C1 segment of cervical spinal cord (tissue), 14 donors: Measurements from ENCODE around the gene UBAP2.
A peak's percentile ranks its signal among the peaks of the same experiment; 100 is the strongest.
"Not testable (repeated sequence)": the region's sequence is repeated elsewhere in the genome, so short reads cannot be mapped to it uniquely, and the experiment has no call there.

Experiments
- DNase-seq, 14 donors: peaks; one replicate each; lab custom pipeline; 2025; lab: John Stamatoyannopoulos, UW

The UBAP2 gene

DNA sequence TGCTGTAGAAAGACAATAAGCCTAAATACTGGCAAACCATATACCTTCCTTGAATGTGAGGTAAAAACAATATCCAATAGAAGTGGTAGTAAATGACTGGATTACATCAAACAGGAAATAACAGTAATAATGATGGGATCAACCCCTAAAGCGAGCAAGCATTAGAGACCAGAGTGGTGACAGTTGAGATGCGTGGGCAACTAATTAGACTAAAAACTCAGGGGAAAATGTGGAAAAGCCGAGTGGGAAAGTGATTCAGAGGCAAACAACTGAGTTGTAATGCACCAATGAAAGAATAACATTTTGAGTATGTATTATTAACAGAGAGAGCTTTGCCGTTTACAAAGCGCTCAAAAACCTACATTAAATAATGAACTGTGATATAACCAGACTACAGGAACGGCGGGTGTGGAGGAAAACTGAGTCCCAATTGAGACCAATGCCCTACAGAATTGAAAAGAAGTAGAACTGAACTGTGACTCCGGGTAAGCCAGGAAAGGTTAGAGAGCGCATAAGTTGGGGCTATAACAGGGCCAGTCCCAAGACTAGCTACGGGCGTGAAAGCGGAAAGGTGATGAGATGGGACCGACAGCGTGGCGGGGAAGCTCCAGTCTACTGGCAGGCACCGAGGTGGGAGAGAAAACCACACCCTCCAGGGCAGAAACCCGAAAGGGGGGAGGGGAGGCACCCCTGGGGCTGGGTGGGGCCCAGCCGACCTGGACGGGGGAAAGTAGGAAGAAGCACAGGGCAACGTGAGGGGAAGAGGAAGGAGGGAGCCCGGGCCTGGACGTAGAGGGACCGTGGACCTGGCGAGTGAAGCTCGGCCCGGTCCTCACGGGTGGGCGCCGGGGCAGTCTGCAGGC is 592 bp downstream of the UBAP2 start:
- DNase-seq = peak in 6 of 14 donors; percentile 33 to 74 (median 60)

DNA sequence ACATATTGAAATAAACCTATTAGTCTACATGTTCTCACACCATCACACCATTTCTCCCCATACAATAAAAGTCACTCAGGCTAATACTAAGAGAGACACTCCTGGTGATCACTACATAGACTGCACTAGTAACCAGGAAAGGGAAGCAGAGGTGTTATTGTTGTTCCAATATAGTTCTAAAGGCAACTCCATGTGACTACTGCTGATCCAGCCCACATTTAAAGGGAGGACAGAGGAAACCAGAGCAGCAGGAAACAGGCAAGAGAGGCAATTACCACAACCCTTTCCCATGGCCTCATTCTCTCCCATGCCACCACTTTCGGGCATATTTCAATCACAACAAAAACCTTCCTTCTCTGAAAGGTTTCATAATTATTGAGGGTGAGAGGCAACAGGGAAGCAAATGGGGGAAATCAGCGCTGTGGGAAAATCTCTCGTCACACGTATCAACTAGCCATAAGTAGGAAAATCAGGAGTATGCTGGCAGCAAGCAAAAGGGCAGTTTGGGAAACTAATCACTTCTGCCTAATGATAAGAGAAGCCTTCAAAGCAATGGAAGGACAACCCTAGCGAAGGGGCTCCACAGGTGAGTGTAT is 1.8 kb downstream of the UBAP2 start:
- DNase-seq = no peak

DNA sequence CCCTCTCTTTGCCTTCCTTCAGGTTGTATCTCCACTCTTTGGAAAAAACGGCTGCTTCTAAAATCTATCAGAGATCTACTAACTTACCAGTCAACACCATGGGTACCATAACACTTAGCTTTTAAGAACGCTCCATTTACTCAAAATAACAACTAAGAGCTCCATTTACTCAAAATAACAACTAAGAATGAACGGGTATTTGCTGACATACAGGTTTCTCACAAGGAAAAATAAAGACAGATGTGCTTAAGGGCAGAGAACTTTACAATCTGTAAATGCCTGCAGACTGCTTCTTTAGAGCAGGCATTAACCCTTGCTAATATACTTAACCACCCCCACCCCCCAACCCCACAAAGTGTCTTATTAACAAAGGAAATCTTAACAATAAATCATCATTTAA is 2.8 kb downstream of the UBAP2 start:
- DNase-seq = no peak

DNA sequence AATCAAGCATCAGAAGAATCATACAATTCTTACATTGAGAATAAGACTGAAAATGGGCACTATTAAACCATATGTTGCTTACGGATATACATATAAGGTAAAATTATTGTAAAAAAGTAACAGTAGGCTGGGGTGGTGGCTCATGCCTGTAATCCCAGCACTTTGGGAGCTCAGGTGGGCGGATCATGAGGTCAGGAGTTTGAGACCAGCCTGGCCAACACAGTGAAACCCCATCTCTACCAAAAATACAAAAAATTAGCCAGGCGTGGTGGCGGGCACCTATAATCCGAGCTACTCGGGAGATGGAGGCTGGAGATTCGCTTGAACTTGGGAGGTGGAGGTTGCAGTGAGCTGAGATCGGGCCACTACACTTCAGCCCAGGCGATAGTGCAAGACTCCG is 6.6 kb downstream of the UBAP2 start:
- DNase-seq = not testable (repeated sequence)

DNA sequence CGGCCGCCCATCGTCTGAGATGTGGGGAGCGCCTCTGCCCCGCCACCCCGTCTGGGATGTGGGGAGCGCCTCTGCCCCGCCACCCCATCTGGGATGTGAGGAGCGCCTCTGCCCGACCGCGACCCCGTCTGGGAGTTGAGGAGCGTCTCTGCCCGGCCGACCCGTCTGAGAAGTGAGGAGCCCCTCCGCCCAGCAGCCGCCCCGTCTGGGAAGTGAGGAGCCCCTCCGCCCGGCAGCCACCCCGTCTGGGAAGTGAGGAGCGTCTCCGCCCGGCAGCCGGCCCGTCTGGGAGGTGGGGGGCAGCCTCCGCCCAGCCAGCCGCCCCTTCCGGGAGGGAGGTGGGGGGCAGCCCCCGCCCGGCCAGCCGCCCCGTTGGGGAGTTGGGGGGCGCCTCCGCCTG is 9.8 kb downstream of the UBAP2 start:
- DNase-seq = not testable (repeated sequence)

DNA sequence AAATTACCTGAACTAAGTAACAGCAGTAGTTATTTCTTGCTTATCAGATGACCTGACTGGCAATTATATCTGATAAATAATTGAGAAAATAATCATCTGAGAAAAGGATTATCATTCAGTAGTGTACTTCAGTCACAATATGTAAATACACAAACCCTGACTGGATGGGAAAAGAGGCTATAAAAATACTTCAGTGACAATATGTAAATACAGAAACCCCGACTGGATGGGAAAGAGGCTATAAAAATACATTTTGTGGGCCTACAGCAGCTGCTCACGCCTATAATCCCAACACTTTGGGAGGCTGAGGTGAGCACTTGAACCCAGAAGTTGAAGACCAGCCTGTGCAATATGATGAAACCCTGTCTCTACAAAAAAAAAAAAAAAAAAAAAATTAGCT is 11.1 kb downstream of the UBAP2 start:
- DNase-seq = no peak

DNA sequence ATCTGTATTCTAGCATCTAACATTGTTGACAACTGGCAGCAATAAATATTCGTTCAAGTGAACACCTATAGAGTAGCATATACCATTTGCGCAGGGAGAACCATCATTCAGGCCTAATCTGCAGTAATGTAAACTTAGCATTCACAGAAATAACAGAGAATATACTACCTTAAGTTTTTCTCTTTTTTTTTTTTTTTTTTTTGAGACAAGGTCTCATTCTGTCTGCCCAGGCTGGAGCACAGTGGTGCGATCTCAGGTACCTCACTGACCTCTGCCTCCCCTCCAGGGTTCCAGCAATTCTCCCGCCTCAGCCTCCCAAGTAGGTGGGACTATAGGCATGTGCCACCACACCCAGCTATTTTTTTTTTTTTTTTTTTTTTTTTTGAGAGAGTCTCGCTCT is 12.1 kb downstream of the UBAP2 start:
- no peak for DNase-seq

DNA sequence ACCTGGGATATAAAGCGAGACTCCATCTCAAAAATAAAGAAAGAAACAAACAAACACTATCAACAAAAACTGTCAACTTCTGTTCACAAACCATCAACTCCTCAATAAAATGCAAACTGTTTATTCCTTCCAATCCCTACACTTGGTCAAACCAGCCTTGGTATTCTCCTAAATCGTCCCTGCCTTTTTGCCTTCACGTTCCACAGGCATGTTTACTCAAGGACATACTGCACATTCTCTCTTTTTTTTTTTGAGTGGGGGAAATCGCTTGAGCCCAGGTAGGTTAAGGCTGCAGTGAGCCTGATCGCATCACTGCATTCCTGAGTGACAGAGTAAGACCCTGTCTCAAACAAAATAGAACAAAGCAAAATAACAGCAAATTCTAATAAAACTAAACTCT is 13.0 kb downstream of the UBAP2 start:
- DNase-seq = no peak

DNA sequence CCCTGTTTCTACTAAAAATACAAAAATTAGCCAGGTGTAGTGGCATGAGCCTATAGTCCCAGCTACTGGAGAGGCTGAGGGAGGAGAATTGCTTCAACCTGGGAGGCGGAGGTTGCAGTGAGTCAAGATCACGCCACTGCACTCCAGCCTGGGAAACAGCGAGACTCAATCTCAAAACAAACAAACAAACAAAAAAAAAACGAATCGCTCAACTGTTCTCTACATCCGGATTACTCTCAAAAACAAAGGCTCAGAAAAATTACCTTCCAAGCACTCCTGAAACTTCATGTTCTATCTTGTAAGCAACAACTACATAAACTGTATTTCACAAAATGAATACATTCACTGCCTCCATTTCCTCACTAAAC is 14.0 kb downstream of the UBAP2 start:
- no peak for DNase-seq

DNA sequence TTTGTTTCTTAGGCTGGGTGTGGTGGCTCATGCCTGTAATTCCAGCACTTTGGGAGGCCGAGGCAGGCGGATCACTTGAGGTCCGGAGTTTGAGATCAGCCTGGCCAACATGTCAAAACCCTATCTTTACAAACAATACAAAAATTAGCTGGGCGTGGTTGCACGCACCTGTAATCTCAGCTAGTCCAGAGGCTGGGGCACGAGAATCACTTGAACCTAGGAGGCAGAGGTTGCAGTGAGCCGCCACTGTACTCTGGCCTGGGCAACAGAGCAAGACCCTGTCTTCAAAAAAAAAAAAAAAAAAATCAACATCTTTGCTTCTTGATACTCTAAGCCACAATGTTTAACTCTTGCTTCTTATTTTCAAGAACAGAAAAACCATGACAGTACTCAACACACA is 16.1 kb downstream of the UBAP2 start:
- DNase-seq = no peak

DNA sequence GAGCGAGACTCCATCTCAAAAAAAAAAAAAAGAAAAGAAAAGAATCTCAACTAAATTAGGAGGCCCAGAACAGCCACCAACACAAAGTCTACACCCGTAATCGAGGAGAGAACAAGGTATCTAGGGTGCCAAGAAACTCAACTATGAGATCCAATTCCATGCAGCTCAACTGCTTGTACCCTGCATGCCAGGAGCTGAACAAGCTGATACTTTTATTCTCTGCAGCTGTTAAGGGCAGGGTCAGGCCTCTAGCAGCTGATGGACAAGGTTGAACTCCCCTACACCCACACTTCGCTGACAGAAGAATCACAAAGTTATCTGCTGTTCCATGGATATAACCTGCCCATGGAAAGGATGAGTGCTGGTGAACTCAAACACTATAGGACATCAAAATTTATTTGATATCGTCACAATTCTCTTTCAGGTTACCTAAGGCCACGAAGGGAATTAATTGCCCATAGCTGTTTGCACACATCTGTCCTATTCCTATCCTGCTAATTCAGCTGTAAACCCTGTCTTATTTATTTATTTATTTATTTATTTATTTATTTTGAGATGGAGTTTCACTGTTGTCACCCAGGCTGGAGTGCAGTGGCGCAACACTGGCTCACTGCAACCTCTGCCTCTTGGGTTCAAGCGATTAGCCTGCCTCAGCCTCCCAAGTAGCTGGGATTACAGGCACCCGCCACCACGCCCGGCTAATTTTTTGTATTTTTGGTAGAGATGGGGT is 20.7 kb downstream of the UBAP2 start:
- no peak for DNase-seq

DNA sequence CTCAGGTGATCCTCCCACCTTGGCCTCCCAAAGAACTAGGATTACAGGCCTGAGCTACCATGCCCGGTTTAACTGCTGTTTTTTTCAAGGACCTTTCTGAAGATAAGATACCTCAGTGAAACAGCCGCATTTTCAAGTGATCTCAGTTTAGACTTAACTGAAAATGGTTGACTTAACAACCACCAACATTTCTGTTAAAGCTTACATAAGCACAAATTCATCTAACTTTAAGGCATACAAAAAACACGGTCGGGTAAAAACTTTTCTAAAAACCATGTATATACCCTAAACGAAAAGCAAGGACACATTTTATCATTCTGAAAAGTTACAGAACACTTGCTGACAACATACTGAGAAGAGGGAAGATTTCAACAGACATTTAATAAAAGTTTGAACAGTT is 22.9 kb downstream of the UBAP2 start:
- DNase-seq = no peak

DNA sequence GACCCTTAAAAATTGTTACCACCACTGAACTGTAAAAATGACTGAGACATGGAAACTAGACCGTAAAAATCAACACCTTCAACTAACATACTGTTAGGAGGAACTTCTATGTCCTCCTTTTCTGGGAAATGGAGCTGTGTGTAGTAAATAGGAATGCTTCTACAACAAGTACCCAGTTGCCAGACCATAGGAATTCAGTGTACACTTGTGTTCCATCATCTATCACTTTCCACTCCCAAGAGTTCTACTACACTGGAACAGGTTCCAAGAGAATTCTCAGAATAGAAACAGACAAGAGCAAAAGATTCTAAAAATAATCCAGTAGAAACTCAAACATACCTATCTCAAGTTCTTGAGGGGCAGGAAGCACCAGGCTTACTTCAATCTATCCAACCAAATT is 23.6 kb downstream of the UBAP2 start:
- DNase-seq = no peak

DNA sequence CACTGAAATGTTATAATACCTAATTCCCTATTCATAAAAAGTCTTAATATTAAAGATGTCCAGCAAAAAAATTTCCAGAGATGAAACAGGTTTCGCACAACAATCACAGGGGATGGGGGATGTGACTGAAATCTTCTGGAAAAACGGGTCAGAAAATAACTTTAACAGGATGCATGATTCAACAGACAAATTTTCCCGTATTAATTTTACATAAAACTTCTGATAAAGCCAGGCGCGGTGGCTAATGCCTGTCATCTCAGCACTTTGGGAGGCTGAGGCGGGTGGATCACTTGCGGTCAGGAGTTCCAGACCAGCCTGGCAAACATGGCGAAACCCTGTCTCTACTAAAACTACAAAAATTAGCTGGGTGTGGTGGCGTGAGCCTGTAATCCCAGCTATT is 24.2 kb downstream of the UBAP2 start:
- DNase-seq = not testable (repeated sequence)

DNA sequence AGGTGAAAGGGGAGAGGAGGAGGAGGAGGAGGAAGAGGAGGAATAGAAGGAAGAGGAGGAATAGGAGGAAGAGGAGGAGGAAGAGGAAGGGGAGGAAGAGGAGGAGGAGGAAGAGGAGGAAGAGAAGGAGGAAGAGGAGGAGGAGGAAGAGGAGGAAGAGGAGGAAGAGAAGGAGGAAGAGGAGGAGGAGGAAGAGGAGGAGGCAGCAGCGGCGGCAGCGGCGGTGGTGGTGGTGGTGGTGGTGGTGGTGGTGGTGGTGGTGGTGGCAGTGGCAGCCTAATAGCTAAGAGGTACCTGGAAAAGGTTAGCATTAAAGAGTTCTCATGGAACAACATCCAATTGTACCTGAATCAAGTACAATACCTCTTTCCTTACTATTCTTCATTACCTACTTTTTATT is 32.5 kb downstream of the UBAP2 start:
- DNase-seq = no peak

DNA sequence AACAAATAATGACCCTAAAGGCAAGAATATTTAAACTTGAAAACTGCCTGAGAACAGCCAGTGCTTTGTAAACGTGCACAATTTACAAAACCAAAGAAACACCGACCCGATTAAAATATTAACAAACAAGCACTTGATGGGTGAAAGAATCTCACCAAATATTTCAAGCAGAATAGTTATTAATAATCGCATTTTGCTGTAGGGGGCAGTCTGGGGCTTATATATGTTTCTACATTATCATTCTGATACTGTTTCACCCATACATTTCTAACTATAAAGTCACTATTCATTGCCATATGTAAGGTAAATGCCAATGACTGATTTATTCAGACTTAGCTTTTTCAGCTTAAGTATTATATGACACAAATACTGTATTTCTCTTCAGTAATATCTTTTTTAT is 37.7 kb downstream of the UBAP2 start:
- peak in 1 of 14 donors; percentile 5 for DNase-seq

DNA sequence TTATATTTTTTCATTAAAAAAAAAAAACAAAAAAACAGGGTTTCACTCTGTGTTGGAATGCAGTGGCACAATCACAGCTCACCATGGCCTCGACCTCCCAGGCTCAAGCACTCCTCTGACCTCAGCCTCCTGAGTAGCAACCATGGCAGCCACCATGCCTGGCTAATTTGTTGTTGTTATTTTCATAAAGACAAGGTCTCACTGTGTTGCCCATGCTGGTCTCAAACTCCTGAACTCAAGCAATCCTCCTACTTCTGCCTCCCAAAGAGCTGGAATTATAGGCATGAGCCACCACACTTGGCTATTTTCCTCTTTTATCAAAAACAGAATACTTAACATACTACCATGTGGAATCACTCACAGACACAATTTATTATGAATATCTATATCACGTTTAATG is 46.7 kb downstream of the UBAP2 start:
- no peak for DNase-seq

DNA sequence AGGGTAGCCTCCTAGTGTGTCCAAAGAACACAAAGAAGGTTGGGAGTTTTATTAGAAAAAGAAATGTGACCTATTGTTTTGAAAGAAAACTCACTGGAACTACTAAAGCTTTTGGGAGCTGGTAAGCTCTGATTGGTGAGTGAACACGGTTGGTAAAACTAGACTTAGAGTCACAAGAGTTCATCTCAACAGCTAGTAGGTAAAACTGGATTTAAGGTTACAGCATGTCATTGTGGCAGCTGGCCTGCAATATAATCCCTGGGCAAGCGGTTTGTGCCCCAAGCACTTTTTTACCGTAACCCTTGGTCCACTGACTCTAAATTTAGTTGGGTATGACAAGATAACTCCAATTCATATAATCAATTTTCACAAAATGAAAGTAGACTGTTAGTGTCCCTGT is 47.4 kb downstream of the UBAP2 start:
- DNase-seq = no peak

DNA sequence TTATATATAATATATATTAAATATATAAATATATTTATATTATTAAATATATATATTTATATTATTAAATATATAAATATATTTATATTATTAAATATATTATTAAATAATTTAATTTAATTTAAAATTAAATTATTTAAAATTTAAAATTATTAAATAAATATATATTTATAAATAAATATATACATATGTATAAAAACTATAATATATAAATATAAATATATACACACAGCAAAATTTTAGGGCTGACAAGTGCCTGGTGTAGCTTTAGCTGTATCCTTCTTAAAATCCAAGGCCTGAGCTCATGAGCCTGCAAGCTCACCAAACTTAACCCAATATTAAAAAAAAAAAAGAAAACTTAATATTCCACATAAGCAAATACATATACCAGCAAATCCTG is 53.2 kb downstream of the UBAP2 start:
- DNase-seq = no peak

DNA sequence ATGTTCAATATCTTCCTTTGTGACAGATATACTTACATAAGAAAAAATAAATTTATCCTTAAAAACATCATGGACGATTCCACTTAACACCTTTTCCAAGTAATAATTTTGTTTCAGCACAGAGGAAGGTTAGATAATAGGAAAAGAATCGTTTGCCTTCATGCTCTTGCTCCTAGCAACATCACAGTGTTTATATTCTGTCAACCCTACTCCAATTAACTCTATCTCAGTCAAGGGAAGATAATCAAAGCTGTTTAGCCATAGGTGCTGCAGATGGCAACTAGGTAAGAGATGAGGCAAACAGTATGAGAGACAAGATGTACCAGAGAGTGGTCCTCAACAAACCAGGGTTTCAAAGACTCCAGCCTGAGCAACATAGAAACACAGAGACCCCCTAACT is 55.6 kb downstream of the UBAP2 start:
- no peak for DNase-seq

DNA sequence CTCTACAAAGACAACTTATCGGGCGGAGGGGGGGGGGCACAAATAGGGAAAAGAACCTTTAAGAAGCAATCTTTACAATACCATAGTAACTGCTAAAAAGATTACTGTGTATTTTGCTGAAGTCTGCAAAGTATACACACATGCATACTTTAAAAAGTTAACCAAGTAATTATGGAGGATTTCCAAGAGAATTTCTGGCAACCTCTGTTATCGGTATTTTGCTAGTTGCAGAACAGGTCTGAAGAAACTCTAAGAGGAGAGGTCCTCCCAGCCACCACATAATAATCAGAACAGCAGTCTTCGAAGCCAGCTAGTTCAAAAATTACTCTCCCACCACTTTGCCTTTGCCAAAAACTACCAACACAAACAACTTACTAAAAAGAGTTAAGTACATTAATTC is 56.1 kb downstream of the UBAP2 start:
- no peak for DNase-seq

DNA sequence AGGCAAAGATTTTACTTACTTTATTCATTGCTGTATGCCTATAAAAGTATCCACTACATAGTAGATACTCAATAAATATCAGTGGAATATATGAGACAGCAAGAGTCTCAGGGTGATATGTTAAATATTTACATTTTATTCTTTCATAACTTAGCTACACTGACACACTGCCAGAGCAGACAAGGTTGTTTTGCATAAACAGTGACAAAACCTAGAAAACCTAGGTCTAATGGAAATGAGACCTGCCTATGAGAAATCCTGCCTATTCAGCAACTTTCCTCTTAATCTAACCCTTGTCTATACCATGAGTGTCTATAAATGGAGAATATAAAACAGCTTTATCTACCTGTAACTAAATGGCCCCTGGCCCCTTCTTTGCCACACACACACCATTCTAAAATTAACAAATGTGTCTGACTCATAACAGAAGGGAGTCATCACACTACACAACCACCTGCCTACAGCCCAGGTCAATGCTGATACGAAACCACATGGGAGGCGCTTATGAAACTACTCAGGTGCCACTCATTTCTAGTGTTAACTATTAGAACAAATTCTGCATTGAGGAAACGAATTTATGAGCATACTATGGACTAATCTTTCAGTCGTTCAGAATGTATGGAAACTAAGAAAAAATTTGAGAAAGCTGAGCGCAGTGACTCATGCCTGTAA is 60.3 kb downstream of the UBAP2 start:
- DNase-seq = no peak
